Neural cell (in vitro differentiated cells): Measurements from ENCODE around the gene TDRD3.

Experiments used
- CTCF ChIP-seq: fragments of 450-650 bp; IDR thresholded peaks from 2 replicates; pipeline ENCODE4 v1.5.1; 2014; ENCODE audit warnings: antibody characterized with exemption, mild to moderate bottlenecking, moderate library complexity; ENCODE audit not compliant: poor library complexity, severe bottlenecking
- EZH2 ChIP-seq: fragments of 200-600, 300-800 bp; shearing (Covaris generic), sonication (generic); IDR thresholded peaks from 2 replicates; pipeline ENCODE4 v1.6.1; 2014; ENCODE audit warnings: antibody characterized with exemption, low read length, borderline replicate concordance, mild to moderate bottlenecking; ENCODE audit not compliant: insufficient read depth, poor library complexity, severe bottlenecking
- MXI1 ChIP-seq: fragments of 450-650 bp; conservative IDR thresholded peaks from 2 replicates; pipeline ENCODE4 v1.6.1; 2014; ENCODE audit warnings: antibody characterized with exemption, mild to moderate bottlenecking; ENCODE audit not compliant: poor library complexity, severe bottlenecking
- POLR2AphosphoS5 ChIP-seq: IDR thresholded peaks from 2 replicates; pipeline ENCODE4 v1.6.1; 2012
- RAD21 ChIP-seq: fragments of 450-650 bp; conservative IDR thresholded peaks from 2 replicates; pipeline ENCODE4 v1.6.1; 2014; ENCODE audit warnings: antibody characterized with exemption, mild to moderate bottlenecking, moderate library complexity

DNA sequence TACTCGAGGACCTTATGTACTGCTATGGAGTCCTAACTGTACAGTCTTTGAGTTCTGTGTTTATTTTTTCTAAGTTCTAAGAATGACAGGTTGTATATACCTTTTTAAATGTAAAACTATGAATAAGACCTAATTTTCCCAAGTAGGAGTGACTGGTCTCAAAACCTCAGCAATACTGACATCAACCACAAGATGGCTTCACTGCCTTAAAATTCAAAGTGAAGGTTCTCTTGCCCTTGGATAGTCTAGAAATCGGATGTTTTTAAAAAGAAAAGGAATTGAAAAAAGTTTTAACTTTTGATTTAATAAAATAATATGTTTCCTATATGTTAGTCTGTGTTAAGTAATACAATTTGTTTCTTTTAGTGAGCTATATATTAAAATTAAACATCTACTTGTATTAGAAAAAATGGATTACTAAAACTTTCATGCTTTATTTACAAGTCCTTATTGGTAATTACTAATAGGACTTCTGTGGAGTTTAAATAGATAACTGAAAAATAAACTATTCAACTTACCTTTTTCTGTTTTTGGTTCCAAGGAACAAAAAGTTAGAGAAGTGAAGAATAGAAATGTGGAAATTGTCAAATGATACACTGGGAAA, 52.0 kb downstream of the TDRD3 start:
- TF ChIP-seq CTCF (peak; percentile 82), EZH2 (no peak), RAD21 (peak; percentile 91), MXI1 (no peak), POLR2AphosphoS5 (no peak)
